WI38 (cell line): ENCODE data around the gene IRX2.

Source experiments
- H3K4me3 ChIP-seq: 2 replicates; pipeline ENCODE4 v1.5.1; 2011; ENCODE audit warnings: low read depth, mild to moderate bottlenecking, control low read depth, low read length
- TF ChIP-seq, protein P1 (sequence below): IDR thresholded peaks from 2 replicates; pipeline ENCODE4 v1.5.1; 2012; ENCODE audit warnings: low read depth, mild to moderate bottlenecking, control low read depth, low read length

Gene IRX2

DNA sequence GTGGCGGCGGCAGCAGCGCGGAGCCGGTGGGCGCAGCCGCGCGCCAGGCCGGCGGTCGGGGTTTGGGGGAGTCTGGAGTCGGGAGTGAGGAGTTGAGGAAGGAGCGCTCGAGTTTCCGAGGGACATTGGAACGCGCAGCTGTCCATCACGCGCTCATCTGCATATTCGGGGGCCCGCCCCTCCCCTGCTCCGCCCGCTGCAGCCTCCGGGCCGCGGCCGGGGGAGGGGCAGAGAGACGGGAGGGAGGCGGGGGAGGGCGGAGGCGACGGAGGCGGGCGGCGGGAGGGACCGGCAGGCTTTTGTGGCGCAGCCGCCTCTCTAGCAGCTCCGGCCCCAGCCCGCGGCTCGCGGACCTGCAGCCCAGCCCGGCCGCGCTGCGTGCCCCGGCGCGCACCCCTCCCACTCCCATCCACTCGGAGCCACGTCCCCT is at the start of gene IRX2:
IRX2 (minus strand) TSS at position 86 of the 430 bp plus-strand sequence. CDS start 264 bp downstream, outside the sequence.
- H3K4me3 ChIP-seq = no peak within 1 kb of the TSS
- TF ChIP-seq, protein P1, sequence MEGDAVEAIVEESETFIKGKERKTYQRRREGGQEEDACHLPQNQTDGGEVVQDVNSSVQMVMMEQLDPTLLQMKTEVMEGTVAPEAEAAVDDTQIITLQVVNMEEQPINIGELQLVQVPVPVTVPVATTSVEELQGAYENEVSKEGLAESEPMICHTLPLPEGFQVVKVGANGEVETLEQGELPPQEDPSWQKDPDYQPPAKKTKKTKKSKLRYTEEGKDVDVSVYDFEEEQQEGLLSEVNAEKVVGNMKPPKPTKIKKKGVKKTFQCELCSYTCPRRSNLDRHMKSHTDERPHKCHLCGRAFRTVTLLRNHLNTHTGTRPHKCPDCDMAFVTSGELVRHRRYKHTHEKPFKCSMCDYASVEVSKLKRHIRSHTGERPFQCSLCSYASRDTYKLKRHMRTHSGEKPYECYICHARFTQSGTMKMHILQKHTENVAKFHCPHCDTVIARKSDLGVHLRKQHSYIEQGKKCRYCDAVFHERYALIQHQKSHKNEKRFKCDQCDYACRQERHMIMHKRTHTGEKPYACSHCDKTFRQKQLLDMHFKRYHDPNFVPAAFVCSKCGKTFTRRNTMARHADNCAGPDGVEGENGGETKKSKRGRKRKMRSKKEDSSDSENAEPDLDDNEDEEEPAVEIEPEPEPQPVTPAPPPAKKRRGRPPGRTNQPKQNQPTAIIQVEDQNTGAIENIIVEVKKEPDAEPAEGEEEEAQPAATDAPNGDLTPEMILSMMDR = no peak

DNA sequence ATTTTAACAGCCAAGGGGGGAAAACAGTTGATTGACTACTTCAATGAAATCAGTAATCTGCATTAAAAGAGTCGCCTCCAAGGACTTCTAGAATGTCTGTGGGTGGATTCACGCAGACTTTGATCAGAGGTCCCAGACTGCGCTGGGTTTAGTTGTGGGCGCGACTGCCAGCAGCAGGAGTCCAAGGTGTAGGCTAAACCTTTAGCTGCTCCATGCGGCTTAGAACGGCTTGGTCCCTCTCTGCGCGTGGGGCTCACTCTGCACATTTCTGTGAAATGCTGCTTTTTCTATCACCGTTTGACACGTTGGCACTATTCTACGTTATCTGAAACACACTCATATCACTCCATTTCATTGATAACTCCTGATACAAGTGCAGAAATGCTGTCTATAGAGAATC is 48.6 kb upstream of the IRX2 start:
- H3K4me3 ChIP-seq = no peak overlapping the region
- TF ChIP-seq, protein P1 = no peak

DNA sequence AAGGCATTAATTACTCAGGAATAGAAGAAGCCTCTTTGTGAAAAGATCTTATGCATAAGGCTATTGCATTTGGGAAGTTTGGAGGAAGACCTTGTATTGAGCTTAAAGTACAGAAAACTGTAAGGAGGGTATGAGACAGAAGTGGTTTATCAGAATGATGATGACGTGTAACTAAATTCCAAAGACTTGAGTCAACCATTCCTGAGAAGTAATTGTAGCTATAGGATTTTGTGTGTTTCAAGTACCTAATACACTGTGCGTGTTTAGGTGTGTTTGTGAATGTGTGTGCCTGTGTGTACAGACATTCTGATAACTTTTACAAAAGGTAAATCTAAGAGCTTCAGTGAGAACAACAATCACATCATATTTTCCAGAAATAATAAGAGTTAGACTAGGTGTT is 46.5 kb upstream of the IRX2 start:
- no peak overlapping the region for H3K4me3 ChIP-seq
- TF ChIP-seq, protein P1 = no peak

DNA sequence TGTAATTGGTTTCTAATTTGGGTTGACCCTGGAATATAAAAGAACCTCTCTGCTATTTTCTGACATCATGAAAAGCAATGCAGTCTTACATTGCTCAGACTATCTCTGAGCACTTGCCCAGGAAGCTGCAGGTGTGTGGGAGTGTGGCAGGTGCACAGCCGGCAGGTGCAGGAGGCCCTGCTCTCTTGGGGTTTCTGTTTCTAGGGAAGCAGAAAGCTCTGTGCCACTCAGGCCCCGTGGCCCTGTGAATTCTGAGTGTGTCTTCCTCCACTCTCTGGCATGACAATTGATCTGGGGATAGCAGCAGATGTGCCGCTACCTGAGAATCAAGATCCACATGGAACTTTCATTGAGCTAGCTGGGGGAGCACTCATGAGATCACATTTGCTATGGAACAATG is 45.7 kb upstream of the IRX2 start:
- H3K4me3 ChIP-seq = no peak overlapping the region
- TF ChIP-seq, protein P1 = no peak

DNA sequence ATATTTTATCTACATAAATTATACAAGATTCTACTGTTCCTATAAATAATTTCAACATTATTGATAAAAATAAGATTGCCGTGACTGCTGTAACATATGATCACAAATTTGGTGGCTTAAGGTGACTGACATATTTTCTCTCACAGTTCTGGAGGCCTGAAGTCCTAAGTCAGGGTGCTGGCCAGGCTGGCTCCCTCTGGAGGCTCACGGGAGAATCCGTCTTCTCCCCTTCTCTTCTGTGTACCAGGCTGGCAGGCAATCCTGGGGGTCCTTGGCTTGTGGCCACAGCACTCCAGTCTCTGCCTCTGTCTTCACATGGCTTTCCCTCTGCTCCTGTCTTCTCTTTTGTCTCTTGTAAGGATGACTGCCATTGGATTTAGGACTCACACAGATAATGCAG is 31.7 kb upstream of the IRX2 start:
- no peak overlapping the region for H3K4me3 ChIP-seq
- TF ChIP-seq, protein P1 = no peak

DNA sequence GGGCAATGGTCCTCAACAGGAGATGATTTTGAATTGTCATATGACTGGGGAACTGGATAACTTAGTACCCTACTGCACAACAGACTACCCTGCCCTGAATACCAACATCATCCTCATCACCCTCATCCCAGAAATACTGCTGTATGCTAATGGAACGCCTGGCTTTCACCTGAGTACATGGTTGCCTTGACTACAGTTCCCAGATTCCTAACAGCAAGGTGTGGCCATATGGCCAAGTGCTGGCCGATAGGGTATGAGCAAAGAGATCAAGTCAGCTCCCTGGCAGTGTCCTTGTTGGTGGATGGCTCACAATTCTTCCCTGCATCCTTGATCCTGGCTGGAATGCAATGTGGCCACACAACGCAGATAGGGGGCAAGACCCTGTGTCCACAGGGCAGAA is 31.2 kb upstream of the IRX2 start:
- TF ChIP-seq, protein P1 = no peak
- H3K4me3 ChIP-seq = no peak overlapping the region

DNA sequence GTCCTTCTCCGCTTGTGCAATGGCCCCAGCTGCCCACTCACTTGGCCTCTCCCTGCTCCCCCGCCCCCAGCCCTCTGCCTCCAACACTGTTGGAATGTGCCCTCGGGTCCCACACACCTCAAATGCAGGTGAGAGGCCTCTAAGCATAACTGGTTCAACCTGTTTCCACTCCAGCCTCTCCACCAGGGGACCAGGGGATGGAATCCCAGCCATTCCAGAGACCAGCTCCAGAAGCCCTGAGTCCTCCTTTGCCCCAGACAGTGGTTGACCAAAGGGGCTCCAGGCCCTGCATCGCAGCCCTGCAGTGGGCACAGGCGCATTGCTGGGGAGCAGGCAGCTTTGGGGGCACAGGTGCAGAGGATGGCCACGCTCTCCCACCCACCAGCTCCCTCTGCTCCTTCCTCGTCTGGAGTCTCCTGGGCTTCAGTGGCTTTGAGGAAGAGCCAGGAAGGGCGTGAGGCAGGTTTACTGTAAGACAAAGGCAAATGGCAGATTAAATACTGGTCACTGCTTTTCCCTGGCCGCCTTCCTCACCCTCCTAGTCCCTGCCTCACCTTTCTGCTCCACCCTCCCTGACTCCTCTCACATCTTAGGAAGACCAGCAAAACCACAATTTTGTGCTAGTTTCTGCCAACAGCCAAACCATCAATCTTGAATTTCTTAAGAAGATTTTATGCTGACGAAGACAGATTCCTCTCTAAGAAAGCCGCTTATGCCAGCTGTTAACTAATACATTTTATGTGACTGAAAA is 29.1 kb upstream of the IRX2 start:
- TF ChIP-seq, protein P1 = no peak
- H3K4me3 ChIP-seq = no peak overlapping the region
